NCI-H2171 (cell line): ENCODE results near the gene TUBGCP3.
"Not testable (repeated sequence)": the region's sequence is repeated elsewhere in the genome, so short reads cannot be mapped to it uniquely, and the experiment has no call there.

Experiments used
- DNase-seq: peaks from one replicate; lab custom pipeline; 2025; lab: John Stamatoyannopoulos, UW

TUBGCP3 gene

GRCh38 chr13:112530861-112531260, 57.1 kb downstream of the TUBGCP3 start:
- no peak for DNase-seq

GRCh38 chr13:112529216-112529615, 58.7 kb downstream of the TUBGCP3 start:
- DNase-seq = no peak

GRCh38 chr13:112526146-112526853, 61.7 kb downstream of the TUBGCP3 start:
- DNase-seq = no peak

- no peak for DNase-seq
Observed at GRCh38 chr13:112525356-112525945, 62.5 kb downstream of the TUBGCP3 start.

- no peak for DNase-seq
Observed at GRCh38 chr13:112522578-112522977, 65.4 kb downstream of the TUBGCP3 start.

- DNase-seq = no peak
Observed at GRCh38 chr13:112521073-112521685, 66.8 kb downstream of the TUBGCP3 start.

- no peak for DNase-seq
Observed at GRCh38 chr13:112519517-112520060, 68.4 kb downstream of the TUBGCP3 start.

GRCh38 chr13:112516218-112516617, 71.7 kb downstream of the TUBGCP3 start:
- DNase-seq = no peak

- no peak for DNase-seq
Observed at GRCh38 chr13:112513761-112514160, 74.2 kb downstream of the TUBGCP3 start.

- DNase-seq = no peak
Observed at GRCh38 chr13:112510987-112511685, 76.8 kb downstream of the TUBGCP3 start.

GRCh38 chr13:112510002-112510780, 77.8 kb downstream of the TUBGCP3 start:
- no peak for DNase-seq

- DNase-seq = no peak
Observed at GRCh38 chr13:112509190-112509589, 78.8 kb downstream of the TUBGCP3 start.

GRCh38 chr13:112506046-112506445, 81.9 kb downstream of the TUBGCP3 start:
- DNase-seq = no peak

GRCh38 chr13:112496166-112496565, 91.8 kb downstream of the TUBGCP3 start:
- DNase-seq = no peak

- DNase-seq = no peak
Observed at GRCh38 chr13:112495465-112495864, 92.5 kb downstream of the TUBGCP3 start.

- no peak for DNase-seq
Observed at GRCh38 chr13:112489199-112489598, 98.8 kb downstream of the TUBGCP3 start.

GRCh38 chr13:112488343-112489050, 99.5 kb downstream of the TUBGCP3 start:
- not testable (repeated sequence) for DNase-seq

- no peak for DNase-seq
Observed at GRCh38 chr13:112487127-112487517, 100.8 kb downstream of the TUBGCP3 start.

GRCh38 chr13:112486386-112487126, 101.4 kb downstream of the TUBGCP3 start:
- DNase-seq = peak; percentile 3

GRCh38 chr13:112485814-112486213, 102.1 kb downstream of the TUBGCP3 start:
- not testable (repeated sequence) for DNase-seq
